Aorta (tissue), 5 donors: ENCODE results near the gene LPCAT3. TPM values are rescaled to one million over a fixed set of nuclear protein-coding genes. Genes with fewer than 3 reads are reported as not detected.

Source experiments
- ATAC-seq: fragments of 200-7000 bp; cut with Tn5 transposase; one replicate; pipeline ENCODE4 v1.9.1; 2022; ENCODE audit warnings: moderate library complexity; ENCODE audit not compliant: low FRiP score
- DNase-seq, 2 donors: peaks; one replicate each; pipeline ENCODE4 v3.0.0-alpha.2; 2020
- H3K27ac ChIP-seq, 2 donors: one replicate each; pipeline ENCODE4 v1.5.1; 2013; ENCODE audit warnings: low read length in 2 of 2, mild to moderate bottlenecking in 2 of 2, moderate library complexity in 2 of 2, control low read depth in 1 of 2, inconsistent platforms in 1 of 2, low read depth in 1 of 2
- H3K27me3 ChIP-seq, 2 donors: one replicate each; pipeline ENCODE4 v1.6.1; 2013; ENCODE audit warnings: control low read depth in 1 of 2, low read length in 1 of 2, mild to moderate bottlenecking in 1 of 2, moderate library complexity in 1 of 2; ENCODE audit not compliant: insufficient read depth in 2 of 2, control insufficient read depth in 1 of 2
- H3K36me3 ChIP-seq, 2 donors: one replicate each; pipeline ENCODE4 v1.6.1; 2013; ENCODE audit warnings: control low read depth in 1 of 2, low read length in 1 of 2, mild to moderate bottlenecking in 1 of 2; ENCODE audit not compliant: insufficient read depth in 2 of 2, control insufficient read depth in 1 of 2
- H3K4me1 ChIP-seq, 2 donors: one replicate each; pipeline ENCODE4 v1.6.1; 2013; ENCODE audit warnings: low read length in 2 of 2, control low read depth in 1 of 2, mild to moderate bottlenecking in 1 of 2, moderate library complexity in 1 of 2; ENCODE audit not compliant: insufficient read depth in 2 of 2, control insufficient read depth in 1 of 2
- H3K4me3 ChIP-seq, 2 donors: one replicate each; pipeline ENCODE4 v1.5.1; 2013; ENCODE audit warnings: low read length in 2 of 2, control low read depth in 1 of 2, mild to moderate bottlenecking in 1 of 2
- H3K9me3 ChIP-seq: one replicate; pipeline ENCODE4 v1.6.1; 2013; ENCODE audit warnings: mild to moderate bottlenecking, low read length; ENCODE audit not compliant: control insufficient read depth
- WGBS, 2 donors: extraction: QIAGEN DNeasy Blood & Tissue Kit; methylation state at CpG; one replicate each; pipeline ENCODE4 v1.1.7; 2013; 5-methylcytosine and 5-hydroxymethylcytosine counted together
- intact Hi-C, 2 donors: fragments of 100-400 bp; cut with DNase I; formaldehyde crosslinking; loops; one replicate each; pipeline versions ENCODE4 v1.14.2 to v1.15.0; 2022
- polyA plus RNA-seq, 2 donors: library from polyadenylated mRNA; stranded (reverse); fragments of 200-250 nt; gene quantifications; one replicate each; pipeline ENCODE4 v1.2.3, GENCODE V29; 2013
- total RNA-seq, 2 donors: library from RNA; stranded (reverse); fragmentation: NEBNext Ultra II Directional; extraction: Animal tissue kit (Norgen Biotek cat#: 25700); gene quantifications; one replicate each; pipeline ENCODE4 v1.2.1, GENCODE V29; 2021
- donor health status: healthy with polysubstance abuse.
- donor health status: Bipolar disorder and iron deficiency.
- donor health status: DM: no; HTN: no; CAD: no.
- donor health status: DM: no; HTN: no; CAD: no.
- donor health status: DM: yes; HTN: yes; CAD: no.

LPCAT3 gene
- total and polyA plus RNA-seq, 4 donors = 10.1 to 33.2 (median 28.1) TPM

DNA sequence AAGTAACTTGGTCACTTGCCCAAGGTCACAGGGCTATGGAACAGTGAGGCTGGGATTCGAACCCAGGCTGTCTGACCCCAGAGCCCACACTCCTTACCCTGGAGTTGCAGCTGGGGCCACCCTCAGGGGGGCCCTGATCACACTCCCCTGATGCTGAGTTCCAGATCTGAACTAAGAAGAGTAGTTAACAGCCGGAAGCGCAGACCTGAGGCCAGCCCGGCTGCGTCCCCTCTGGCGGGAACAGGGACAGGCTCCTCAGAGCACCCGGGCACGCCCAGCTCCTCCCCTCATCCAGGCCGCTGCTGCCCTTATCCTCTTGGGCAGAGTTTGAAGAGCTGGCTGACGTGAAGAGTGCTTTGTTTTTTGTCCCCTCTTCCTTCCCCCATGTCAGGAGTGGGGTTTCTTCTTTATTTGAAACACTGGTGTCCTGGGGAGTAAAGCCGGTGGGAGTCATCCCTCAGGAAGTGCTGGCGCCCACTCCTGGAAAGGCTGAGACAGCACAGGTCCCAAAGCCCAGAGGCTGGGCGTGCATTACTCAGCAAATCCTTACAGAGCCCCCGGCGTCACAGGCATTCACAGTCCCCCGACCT lies 56.5 kb downstream of the LPCAT3 start:
- intact Hi-C loops = no loop called here
- H3K4me1 ChIP-seq = no peaks in the 10 kb centered on the region
- DNase-seq = peak in 1 of 2 donors; percentile 87

DNA sequence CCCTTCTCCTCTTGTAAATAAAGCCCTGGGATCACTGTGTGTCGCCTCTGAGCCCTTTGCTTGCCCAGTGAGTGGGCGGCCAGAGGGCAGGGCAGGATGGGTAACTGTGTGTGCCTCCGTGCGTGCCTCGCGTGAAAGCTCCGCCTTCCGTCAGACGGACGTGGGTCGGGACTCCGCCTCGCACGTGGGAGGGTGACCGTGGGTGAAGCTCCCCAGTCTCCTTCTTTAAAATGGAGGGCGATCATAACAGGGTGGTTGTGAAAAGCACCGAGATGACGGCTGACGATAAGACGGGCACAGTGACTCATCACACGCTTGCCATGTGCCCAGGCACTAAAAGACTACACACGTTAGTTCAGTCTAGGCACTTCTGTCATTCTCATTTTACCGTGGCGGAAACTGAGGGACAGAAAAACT lies 57.0 kb downstream of the LPCAT3 start:
- no peaks in the 10 kb centered on the region for H3K9me3 ChIP-seq
- WGBS, 2 donors = 53 to 59% methylated on average over 24 of the region's 24 CpGs
- H3K36me3 ChIP-seq = peaks cover 0 to 1% of the 10 kb centered on the region in 2 donors
- intact Hi-C loops = no loop called here
- ATAC-seq (peak; percentile 34), DNase-seq (peak in 1 of 2 donors; percentile 87)
- H3K4me1 ChIP-seq = no peaks in the 10 kb centered on the region
- H3K27ac ChIP-seq = no peak overlapping the region
- no peaks in the 10 kb centered on the region for H3K27me3 ChIP-seq
- no peak overlapping the region for H3K4me3 ChIP-seq

More for the DNA sequence above, 56.5 kb downstream of the LPCAT3 start:
- no peak overlapping the region for H3K27ac ChIP-seq
- H3K27me3 ChIP-seq = no peaks in the 10 kb centered on the region
- H3K9me3 ChIP-seq = no peaks in the 10 kb centered on the region
- no peak overlapping the region for H3K4me3 ChIP-seq
- WGBS, 2 donors = 19 to 28% methylated on average over 16 of the region's 16 CpGs
- H3K36me3 ChIP-seq = peaks cover 0 to 3% of the 10 kb centered on the region in 2 donors
- no peak for ATAC-seq

DNA sequence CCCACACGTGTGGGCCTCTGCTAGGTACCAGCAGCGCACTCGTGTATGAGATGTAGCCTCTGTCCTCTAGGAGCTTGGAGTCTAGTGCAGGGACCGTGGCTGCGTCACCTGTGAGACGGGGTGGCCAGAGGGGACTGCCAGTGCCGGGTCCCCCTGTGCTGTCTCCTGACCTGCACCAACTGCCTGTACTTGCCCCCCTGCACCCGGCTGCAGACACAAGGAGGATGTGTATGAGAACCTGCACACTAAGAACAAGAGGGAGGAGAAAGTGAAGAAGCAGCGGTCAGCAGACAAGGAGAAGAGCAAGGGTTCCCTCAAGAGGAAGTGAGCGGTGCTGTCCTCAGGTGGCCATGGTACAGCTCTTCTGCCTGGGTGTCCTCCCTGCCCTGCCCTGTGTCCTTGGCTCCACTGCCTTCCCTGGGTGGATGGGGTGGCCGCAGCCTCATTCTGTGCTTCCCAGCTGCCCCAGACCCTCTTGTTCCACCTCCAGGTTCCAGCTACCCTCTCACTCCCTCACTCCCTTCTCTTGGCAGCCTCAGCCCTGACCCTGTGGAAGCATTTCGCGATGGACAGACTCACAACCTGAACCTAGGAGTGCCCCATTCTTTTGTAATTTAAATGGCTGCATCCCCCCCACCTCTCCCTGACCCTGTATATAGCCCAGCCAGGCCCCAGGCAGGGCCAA lies 57.5 kb downstream of the LPCAT3 start:
- no peak overlapping the region for H3K4me3 ChIP-seq

DNA sequence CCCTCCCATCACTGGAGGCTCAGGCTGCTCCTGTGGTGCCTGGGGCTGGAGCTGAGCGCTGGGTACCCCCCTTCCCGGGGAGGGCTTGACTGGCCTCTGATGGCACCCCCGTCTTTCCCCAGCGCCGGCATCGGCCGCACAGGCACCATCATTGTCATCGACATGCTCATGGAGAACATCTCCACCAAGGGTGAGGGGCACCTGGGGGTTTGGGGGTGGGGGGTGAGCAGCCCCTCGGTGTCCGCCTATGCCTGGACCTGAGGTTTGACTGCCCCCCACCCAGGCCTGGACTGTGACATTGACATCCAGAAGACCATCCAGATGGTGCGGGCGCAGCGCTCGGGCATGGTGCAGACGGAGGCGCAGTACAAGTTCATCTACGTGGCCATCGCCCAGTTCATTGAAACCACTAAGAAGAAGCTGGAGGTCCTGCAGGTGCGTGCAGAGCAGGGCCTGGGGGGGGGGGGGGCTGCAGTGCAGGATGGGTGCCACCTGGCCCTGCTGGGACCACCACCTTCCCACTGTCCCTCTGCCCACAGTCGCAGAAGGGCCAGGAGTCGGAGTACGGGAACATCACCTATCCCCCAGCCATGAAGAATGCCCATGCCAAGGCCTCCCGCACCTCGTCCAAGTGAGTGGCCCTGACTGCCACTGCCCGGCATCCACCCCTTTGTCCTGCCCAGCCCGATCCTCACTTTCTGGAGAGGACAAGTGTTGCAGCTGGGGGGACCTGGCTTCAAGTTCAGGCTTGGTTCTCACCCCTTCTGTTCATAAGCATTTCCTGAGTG lies 58.3 kb downstream of the LPCAT3 start:
- intact Hi-C loops = no loop called here
- DNase-seq = no peak

More for the DNA sequence above, 57.5 kb downstream of the LPCAT3 start:
- DNase-seq = no peak
- intact Hi-C loops = no loop called here
- Histone ChIP-seq H3K27me3 (no peaks in the 10 kb centered on the region), H3K4me1 (no peaks in the 10 kb centered on the region), H3K36me3 (no peaks in the 10 kb centered on the region), H3K27ac (no peak overlapping the region), H3K9me3 (no peaks in the 10 kb centered on the region)
- no peak for ATAC-seq
- WGBS, 2 donors = 82% methylated on average over 13 of the region's 13 CpGs

DNA sequence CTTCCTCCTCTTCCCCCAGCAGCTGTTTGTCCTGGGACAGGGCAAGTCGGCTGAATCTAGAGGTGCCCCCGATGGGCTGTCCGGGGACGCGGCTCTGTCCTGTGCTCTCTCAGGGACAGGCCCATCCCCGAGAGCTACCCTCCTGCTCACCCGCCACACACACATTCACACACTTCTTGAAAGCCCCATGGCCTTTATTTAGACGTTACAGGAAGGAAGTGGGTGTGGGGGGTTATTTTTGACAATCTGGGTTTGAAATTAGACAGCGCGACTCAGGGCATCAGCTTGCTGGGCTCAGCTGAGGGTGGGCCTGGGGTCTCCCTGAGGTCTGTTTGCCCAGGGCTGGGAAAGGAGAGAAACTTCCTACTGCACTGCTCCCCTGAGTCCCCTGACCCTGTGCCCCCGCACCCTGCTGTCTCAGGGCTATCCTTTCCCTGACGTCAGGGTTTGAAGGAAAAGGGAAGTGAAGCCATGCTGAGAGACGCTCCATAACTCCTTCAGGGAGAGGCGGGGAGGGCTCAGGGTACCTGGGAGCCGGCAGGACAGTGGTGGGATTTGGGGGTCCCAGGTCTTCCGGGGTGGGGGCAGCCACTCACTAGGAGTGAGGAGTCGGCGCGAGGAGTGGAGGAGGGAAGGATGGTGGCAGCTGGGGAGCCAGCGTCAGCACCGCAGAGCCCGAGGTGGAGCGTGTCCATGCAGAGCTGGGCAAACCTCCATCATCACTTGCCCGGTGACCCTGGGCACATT lies 59.0 kb downstream of the LPCAT3 start:
- no peak overlapping the region for H3K27ac ChIP-seq
- no peaks in the 10 kb centered on the region for H3K9me3 ChIP-seq
- intact Hi-C loops = no loop called here
- no peaks in the 10 kb centered on the region for H3K4me1 ChIP-seq
- DNase-seq (peak in 1 of 2 donors; percentile 72), ATAC-seq (no peak)
- no peaks in the 10 kb centered on the region for H3K27me3 ChIP-seq
- no peaks in the 10 kb centered on the region for H3K36me3 ChIP-seq
- H3K4me3 ChIP-seq = no peak overlapping the region
- WGBS, 2 donors = 64% methylated on average over 24 of the region's 24 CpGs

More for the DNA sequence above, 58.3 kb downstream of the LPCAT3 start:
- Histone ChIP-seq H3K27me3 (no peaks in the 10 kb centered on the region), H3K4me3 (no peak overlapping the region), H3K27ac (no peak overlapping the region), H3K9me3 (no peaks in the 10 kb centered on the region), H3K4me1 (no peaks in the 10 kb centered on the region), H3K36me3 (no peaks in the 10 kb centered on the region)
- WGBS, 2 donors = 91 to 95% methylated on average over 25 to 26 of the region's 26 CpGs
- no peak for ATAC-seq

DNA sequence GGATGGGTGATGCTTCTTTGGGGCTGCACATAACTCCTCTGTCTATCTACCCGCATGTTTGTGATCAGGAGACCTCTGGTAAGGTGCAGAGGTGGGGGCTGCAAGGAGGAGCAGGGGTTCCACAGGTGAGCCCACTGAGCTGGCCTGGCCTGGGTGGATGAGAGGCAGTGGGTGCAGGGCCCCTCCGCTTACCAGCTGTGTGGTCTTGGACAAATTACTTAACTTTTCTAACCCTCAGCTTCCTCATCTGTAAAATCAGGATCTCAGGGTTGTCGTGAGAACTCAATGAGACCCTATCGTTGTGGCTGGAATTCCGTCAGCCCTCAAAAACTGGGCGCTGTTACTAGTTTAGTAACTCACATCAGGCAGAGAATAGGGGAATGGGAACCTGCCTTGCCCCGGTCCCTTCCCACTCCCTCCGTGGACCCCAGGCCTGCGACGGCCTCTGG lies 59.6 kb downstream of the LPCAT3 start:
- DNase-seq = no peak
- Histone ChIP-seq H3K4me1 (no peaks in the 10 kb centered on the region), H3K4me3 (no peak overlapping the region), H3K27ac (no peak overlapping the region), H3K27me3 (no peaks in the 10 kb centered on the region), H3K36me3 (no peaks in the 10 kb centered on the region), H3K9me3 (no peaks in the 10 kb centered on the region)
- ATAC-seq = no peak
- intact Hi-C loops = no loop called here
- 78 to 79% methylated on average over 10 of the region's 10 CpGs for WGBS, 2 donors

DNA sequence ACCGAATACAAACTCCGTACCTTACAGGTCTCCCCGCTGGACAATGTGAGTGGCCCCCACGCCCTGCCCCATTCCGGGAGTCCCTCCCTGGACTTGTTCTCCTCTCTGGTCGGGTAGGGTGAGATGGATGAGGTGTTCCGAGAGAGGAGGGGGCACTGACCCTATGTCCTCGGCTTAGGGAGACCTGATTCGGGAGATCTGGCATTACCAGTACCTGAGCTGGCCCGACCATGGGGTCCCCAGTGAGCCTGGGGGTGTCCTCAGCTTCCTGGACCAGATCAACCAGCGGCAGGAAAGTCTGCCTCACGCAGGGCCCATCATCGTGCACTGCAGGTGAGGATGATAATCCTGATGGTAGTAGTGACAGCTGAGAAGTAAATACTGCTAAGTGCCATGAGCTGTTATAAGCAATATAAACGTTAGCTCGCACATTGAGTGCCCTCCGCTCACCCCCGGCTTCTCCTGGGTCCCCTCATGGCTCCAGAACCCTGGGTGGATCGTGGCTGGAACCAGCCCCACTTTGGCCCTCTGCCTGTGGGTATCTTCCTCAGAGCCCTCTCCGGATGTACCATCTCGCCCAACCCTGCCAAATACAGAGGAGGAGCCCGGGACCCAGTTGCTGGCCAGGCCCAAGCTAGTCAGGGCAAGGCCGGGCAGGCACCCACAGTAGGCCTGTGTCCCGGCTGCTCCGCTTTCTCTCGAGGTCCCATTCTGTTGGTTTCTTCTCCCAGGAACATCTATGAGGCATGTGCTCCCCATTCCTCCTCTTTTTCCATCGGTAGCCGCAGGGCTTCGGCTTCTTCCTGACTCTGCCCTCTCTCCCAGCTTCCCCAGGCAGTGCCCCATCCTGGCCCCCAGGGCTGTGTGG lies 60.3 kb downstream of the LPCAT3 start:
- Histone ChIP-seq H3K27ac (no peak overlapping the region), H3K27me3 (no peaks in the 10 kb centered on the region), H3K4me3 (no peak overlapping the region), H3K4me1 (no peaks in the 10 kb centered on the region), H3K36me3 (no peaks in the 10 kb centered on the region), H3K9me3 (no peaks in the 10 kb centered on the region)
- intact Hi-C loops = no loop called here
- DNase-seq (no peak), ATAC-seq (no peak)
- 89 to 91% methylated on average over 28 of the region's 28 CpGs for WGBS, 2 donors
